Caco-2 (cell line): ENCODE measurements around the gene STAG1. TPM values are rescaled to one million over a fixed set of nuclear protein-coding genes. Genes with fewer than 3 reads are reported as not detected.
"Not testable (repeated sequence)": the region's sequence is repeated elsewhere in the genome, so short reads cannot be mapped to it uniquely, and the experiment has no call there.

Experiments
- BruUV-seq: library from RNA; stranded (reverse); fragments of 400-500 nt; replicated peaks from 2 replicates; lab custom pipeline; 2021; lab: Mats Ljungman, UMichigan
- CTCF ChIA-PET: fragments of 300-600 bp; sonication (Branson Sonifier 250); formaldehyde crosslinking; loops from one replicate; lab custom pipeline; 2022; ENCODE audit warnings: antibody characterized with exemption; lab: Charles Lee
- POLR2A ChIA-PET: fragments of 300-600 bp; sonication (Branson Sonifier 250); formaldehyde crosslinking; loops from one replicate; lab custom pipeline; 2022; ENCODE audit warnings: antibody characterized with exemption; lab: Charles Lee
- DNase-seq, 2 experiments: peaks; one replicate each; pipeline versions ENCODE4 v3.0.0 to v3.0.0-alpha.2; 2020 to 2022
- H3K27me3 ChIP-seq: replicated peaks from 2 replicates; pipeline ENCODE4 v1.6.0; 2011; ENCODE audit warnings: low read length; ENCODE audit not compliant: control insufficient read depth, insufficient read depth
- H3K36me3 ChIP-seq: 2 replicates; pipeline ENCODE4 v1.5.1; 2011; ENCODE audit warnings: low read length; ENCODE audit not compliant: control insufficient read depth, insufficient read depth
- H3K4me1 ChIP-seq: fragments of 250-450 bp; sonication (Bioruptor Pico); 2 replicates; pipeline ENCODE4 v1.5.1; 2020; ENCODE audit warnings: mild to moderate bottlenecking
- H3K4me3 ChIP-seq: 2 replicates; pipeline ENCODE4 v1.5.1; 2011; ENCODE audit warnings: low read depth, mild to moderate bottlenecking, control low read depth, low read length
- H3K9me3 ChIP-seq: fragments of 250-450 bp; sonication (Bioruptor Pico); 2 replicates; pipeline ENCODE4 v1.5.1; 2020; ENCODE audit warnings: mild to moderate bottlenecking, moderate library complexity
- H3K27ac Mint-ChIP-seq: one replicate; pipeline ENCODE4 v1.8.0; 2022; ENCODE audit warnings: mixed read lengths; ENCODE audit not compliant: unreplicated experiment
- H3K27me3 Mint-ChIP-seq: one replicate; pipeline ENCODE4 v1.8.0; 2022; ENCODE audit warnings: mixed read lengths; ENCODE audit not compliant: insufficient read depth, unreplicated experiment
- H3K36me3 Mint-ChIP-seq: one replicate; pipeline ENCODE4 v1.8.0; 2022; ENCODE audit warnings: mild to moderate bottlenecking, mixed read lengths; ENCODE audit not compliant: insufficient read depth, unreplicated experiment
- H3K4me1 Mint-ChIP-seq: one replicate; pipeline ENCODE4 v1.8.0; 2022; ENCODE audit warnings: low read depth, mixed read lengths; ENCODE audit not compliant: unreplicated experiment
- H3K4me3 Mint-ChIP-seq: one replicate; pipeline ENCODE4 v1.8.0; 2022; ENCODE audit warnings: mild to moderate bottlenecking, moderate library complexity, mixed read lengths; ENCODE audit not compliant: unreplicated experiment
- H3K9me3 Mint-ChIP-seq: one replicate; pipeline ENCODE4 v1.8.0; 2022; ENCODE audit warnings: mixed read lengths; ENCODE audit not compliant: unreplicated experiment
- CTCF ChIP-seq, 2 experiments: fragments of 200-600 bp in 1 of 2; IDR thresholded peaks; 1 replicate in 1 of 2; 2 replicates in 1 of 2; pipeline versions ENCODE4 v1.5.1 to v1.8.0; 2011 to 2022; ENCODE audit warnings: antibody characterized with exemption in 1 of 2, control low read depth in 1 of 2, inconsistent platforms in 1 of 2, low read depth in 1 of 2, low read length in 1 of 2, mild to moderate bottlenecking in 1 of 2, moderate library complexity in 1 of 2; ENCODE audit not compliant: insufficient read depth in 1 of 2, severe bottlenecking in 1 of 2, unreplicated experiment in 1 of 2
- intact Hi-C: fragments of 100-400 bp; cut with micrococcal nuclease; formaldehyde crosslinking; loops from one replicate; pipeline ENCODE4 v1.10.0; 2022; ENCODE audit not compliant: unreplicated experiment
- total RNA-seq: library from RNA; stranded (reverse); gene quantifications from 2 replicates; pipeline ENCODE4 v1.2.3, GENCODE V29; 2022

The STAG1 gene
- total RNA-seq, 1 experiment from 2014 or later, result 37.5 TPM

GRCh38 chr3:136758160-136759102 lies 6.3 kb upstream of the STAG1 start:
- peaks cover 24% of the 10 kb centered on the region for H3K9me3 Mint-ChIP-seq
- BruUV-seq, H3K27me3 ChIP-seq, H3K27me3 Mint-ChIP-seq, CTCF ChIA-PET, H3K4me1 ChIP-seq, H3K4me3 ChIP-seq, H3K36me3 ChIP-seq, POLR2A ChIA-PET, H3K36me3 Mint-ChIP-seq, H3K4me3 Mint-ChIP-seq, DNase-seq, H3K27ac Mint-ChIP-seq: not testable (repeated sequence)
- intact Hi-C loops, result loop anchor here (10.0 kb wide), 1 partner anchor 196 kb away; the partner anchor contains the start of gene IL20RB
- TF ChIP-seq CTCF (IDR thresholded peaks at IDR 0.05; ENCODE audit: insufficient read depth in 1 of 2, low read depth in 1 of 2, low read length in 1 of 2, severe bottlenecking in 1 of 2, unreplicated experiment in 1 of 2), result peak; percentile 25 to 47
- peaks cover 11% of the 10 kb centered on the region for H3K9me3 ChIP-seq
- peaks cover 13% of the 10 kb centered on the region for H3K4me1 Mint-ChIP-seq

DNA sequence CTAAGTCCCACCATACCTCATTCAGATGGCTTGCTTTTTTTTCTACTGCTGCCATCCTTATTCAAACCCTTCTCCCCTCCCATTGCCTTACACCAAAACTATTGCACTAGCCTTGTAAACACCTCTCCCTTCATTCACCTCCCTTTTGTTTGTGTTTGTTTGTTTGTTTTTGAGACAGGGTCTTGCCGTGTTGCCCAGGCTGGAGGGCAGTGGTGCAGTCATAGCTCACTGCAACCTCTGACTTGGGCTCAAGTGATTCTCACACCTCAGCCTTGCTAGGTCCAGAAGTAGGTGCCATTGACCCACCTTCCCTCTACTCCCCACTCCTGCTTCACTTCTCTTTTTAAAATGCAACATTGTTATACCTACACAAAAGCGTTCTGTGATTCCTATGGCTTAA lies 3.0 kb upstream of the STAG1 start:
- Histone ChIP-seq H3K36me3 (no peaks in the 10 kb centered on the region), H3K4me1 (peaks cover 7% of the 10 kb centered on the region), H3K27me3 (no peaks in the 10 kb centered on the region), H3K9me3 (no peaks in the 10 kb centered on the region), H3K4me3 (no peak overlapping the region)
- BruUV-seq, result no TSS peak
- Mint-ChIP-seq H3K27me3 (no peaks in the 10 kb centered on the region), H3K36me3 (peaks cover 29% of the 10 kb centered on the region), H3K9me3 (no peaks in the 10 kb centered on the region), H3K4me3 (peak overlapping the region; percentile 22), H3K27ac (peak overlapping the region; percentile 72), H3K4me1 (peaks cover 13% of the 10 kb centered on the region)
- intact Hi-C loops, result loop anchor here (10.0 kb wide), 1 partner anchor 200 kb away; the partner anchor contains the start of gene IL20RB
- POLR2A ChIA-PET, result no interaction called here
- no peak for TF ChIP-seq CTCF (IDR thresholded peaks at IDR 0.05; ENCODE audit: insufficient read depth in 1 of 2, low read depth in 1 of 2, low read length in 1 of 2, severe bottlenecking in 1 of 2, unreplicated experiment in 1 of 2)
- DNase-seq, result no peak
- CTCF ChIA-PET, result interaction anchor here (1.1 kb wide), 1 partner anchor 259 kb away, joined by 3 read pairs; no protein-coding TSS in a partner anchor

DNA sequence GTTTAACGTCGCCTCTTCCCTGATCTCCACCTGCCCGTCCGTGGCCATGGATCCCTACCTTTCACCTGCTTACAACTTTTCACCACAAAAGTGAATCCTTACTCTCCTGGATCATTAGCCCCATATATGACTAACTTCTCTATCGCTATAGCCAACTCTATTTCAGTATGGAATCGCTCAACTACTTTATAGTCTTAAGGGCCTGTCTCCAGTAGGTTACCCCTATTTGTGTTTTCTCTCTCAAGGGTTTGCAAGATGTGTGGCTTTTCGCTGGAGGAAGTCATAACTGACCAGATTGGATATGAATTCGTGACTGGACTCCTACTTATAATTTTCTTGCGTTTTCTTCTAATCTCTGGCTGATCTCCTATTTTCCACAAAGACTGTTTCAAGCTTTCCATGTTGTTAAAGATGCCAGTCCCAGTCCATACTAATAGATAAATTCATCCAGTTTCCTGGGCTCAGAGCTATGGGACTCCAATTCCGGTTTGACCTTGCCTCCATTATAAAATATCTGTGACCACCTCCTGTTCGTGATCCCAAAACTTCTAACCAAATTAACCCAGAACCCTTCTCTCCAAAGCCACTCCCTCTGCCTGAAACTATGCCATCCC lies 1.3 kb upstream of the STAG1 start:
- ChIA-PET POLR2A (interaction anchor here (1.2 to 1.9 kb wide), 5 partner anchors 25 to 207 kb away, joined by 4 to 39 read pairs (median 8); partner anchors contain the start of gene NCK1), CTCF (interaction anchor here (1.0 to 2.8 kb wide), 5 partner anchors 108 to 679 kb away, joined by 7 to 70 read pairs (median 28); partner anchors contain the start of gene NCK1)
- H3K4me1 ChIP-seq, result peaks cover 17% of the 10 kb centered on the region
- intact Hi-C loops, result loop anchor here (2.0 to 10.0 kb wide), 4 partner anchors 129 to 503 kb away; partner anchors contain the start of genes IL20RB and PCCB
- peak overlapping the region; percentile 76 for H3K4me3 Mint-ChIP-seq
- no peaks in the 10 kb centered on the region for H3K27me3 ChIP-seq
- peak overlapping the region; percentile 73 for H3K4me3 ChIP-seq
- no peak for TF ChIP-seq CTCF (IDR thresholded peaks at IDR 0.05; ENCODE audit: insufficient read depth in 1 of 2, low read depth in 1 of 2, low read length in 1 of 2, severe bottlenecking in 1 of 2, unreplicated experiment in 1 of 2)
- no peaks in the 10 kb centered on the region for H3K9me3 ChIP-seq
- no peak for DNase-seq
- BruUV-seq, result no TSS peak
- peaks cover 18% of the 10 kb centered on the region for H3K4me1 Mint-ChIP-seq
- H3K27ac Mint-ChIP-seq, result peak overlapping the region; percentile 92
- peaks cover 29% of the 10 kb centered on the region for H3K36me3 Mint-ChIP-seq
- H3K27me3 Mint-ChIP-seq, result no peaks in the 10 kb centered on the region
- no peaks in the 10 kb centered on the region for H3K36me3 ChIP-seq
- H3K9me3 Mint-ChIP-seq, result no peaks in the 10 kb centered on the region
